Neuronal stem cell (in vitro differentiated cells): ENCODE data around the gene PBOV1. TPM values are rescaled to one million over a fixed set of nuclear protein-coding genes. Genes with fewer than 3 reads are reported as not detected.

Source experiments
- DNase-seq: peaks from one replicate; pipeline ENCODE4 v3.0.0-alpha.2; 2013; ENCODE audit warnings: low spot score
- H2AFZ ChIP-seq: one replicate; pipeline ENCODE4 v1.6.1; 2013; ENCODE audit warnings: mild to moderate bottlenecking, low read length, inconsistent platforms
- H2AK5ac ChIP-seq: 2 replicates; pipeline ENCODE4 v1.6.1; 2013; ENCODE audit warnings: low read depth, mild to moderate bottlenecking, inconsistent platforms, low read length, moderate library complexity, mixed read lengths
- H2BK120ac ChIP-seq: 2 replicates; pipeline ENCODE4 v1.6.1; 2013; ENCODE audit warnings: low read depth, mild to moderate bottlenecking, inconsistent platforms, low read length, moderate library complexity, mixed read lengths
- H2BK12ac ChIP-seq: one replicate; pipeline ENCODE4 v1.6.1; 2013; ENCODE audit warnings: low read length, inconsistent platforms
- H2BK15ac ChIP-seq: 2 replicates; pipeline ENCODE4 v1.6.1; 2013; ENCODE audit warnings: mild to moderate bottlenecking, low read length, inconsistent platforms, mixed read lengths
- H2BK5ac ChIP-seq: one replicate; pipeline ENCODE4 v1.6.1; 2013; ENCODE audit warnings: inconsistent platforms, mild to moderate bottlenecking, low read length, moderate library complexity
- H3K14ac ChIP-seq: one replicate; pipeline ENCODE4 v1.6.1; 2013; ENCODE audit warnings: low read length, inconsistent platforms
- H3K18ac ChIP-seq: 2 replicates; pipeline ENCODE4 v1.6.1; 2013; ENCODE audit warnings: low read length, inconsistent platforms
- H3K23ac ChIP-seq: 2 replicates; pipeline ENCODE4 v1.6.1; 2013; ENCODE audit warnings: low read depth, mild to moderate bottlenecking, mixed read lengths, low read length, inconsistent platforms; ENCODE audit not compliant: poor library complexity
- H3K27ac ChIP-seq: replicated peaks from 3 replicates; pipeline ENCODE4 v1.5.1; 2013; ENCODE audit warnings: low read length, inconsistent platforms
- H3K27me3 ChIP-seq, 3 experiments: 2 replicates each; pipeline ENCODE4 v1.6.1; 2013; ENCODE audit warnings: low read length in 3 of 3, mild to moderate bottlenecking in 2 of 3, inconsistent platforms in 1 of 3, low read depth in 1 of 3, mixed read lengths in 1 of 3, moderate library complexity in 1 of 3; ENCODE audit not compliant: control insufficient read depth in 3 of 3, insufficient read depth in 3 of 3
- H3K36me3 ChIP-seq, 2 donors: replicated peaks in 1 of 2; 2 replicates each; pipeline ENCODE4 v1.6.1; 2013; ENCODE audit warnings: low read length in 2 of 2; ENCODE audit not compliant: control insufficient read depth in 2 of 2, insufficient read depth in 2 of 2
- H3K4ac ChIP-seq: 2 replicates; pipeline ENCODE4 v1.6.1; 2013; ENCODE audit warnings: inconsistent platforms, mild to moderate bottlenecking, low read length, moderate library complexity
- H3K4me1 ChIP-seq, 2 donors: 1 replicate in 1 of 2; 2 replicates in 1 of 2; pipeline ENCODE4 v1.6.1; 2013; ENCODE audit warnings: low read length in 2 of 2, low read depth in 1 of 2; ENCODE audit not compliant: control insufficient read depth in 2 of 2, insufficient read depth in 1 of 2
- H3K4me2 ChIP-seq: one replicate; pipeline ENCODE4 v1.6.1; 2013; ENCODE audit warnings: mild to moderate bottlenecking, low read length, inconsistent platforms; ENCODE audit not compliant: insufficient read depth, poor library complexity, severe bottlenecking
- H3K4me3 ChIP-seq, 2 donors: 2 replicates each; pipeline ENCODE4 v1.5.1; 2013; ENCODE audit warnings: low read length in 2 of 2, mild to moderate bottlenecking in 2 of 2, inconsistent platforms in 1 of 2, moderate library complexity in 1 of 2
- H3K79me1 ChIP-seq: one replicate; pipeline ENCODE4 v1.6.1; 2013; ENCODE audit warnings: low read depth, mild to moderate bottlenecking, inconsistent platforms, low read length, moderate library complexity
- H3K9ac ChIP-seq: one replicate; pipeline ENCODE4 v1.6.1; 2013; ENCODE audit warnings: mild to moderate bottlenecking, low read depth, low read length, inconsistent platforms; ENCODE audit not compliant: poor library complexity
- H3K9me3 ChIP-seq, 2 donors: replicated peaks in 1 of 2; 2 replicates each; pipeline versions ENCODE3 to v1.6.1; 2013; ENCODE audit warnings: low read length in 2 of 2, mild to moderate bottlenecking in 2 of 2, inconsistent platforms in 1 of 2, low read depth in 1 of 2, mixed read lengths in 1 of 2, moderate library complexity in 1 of 2; ENCODE audit not compliant: control insufficient read depth in 2 of 2, insufficient read depth in 1 of 2
- H4K8ac ChIP-seq: one replicate; pipeline ENCODE4 v1.6.1; 2013; ENCODE audit warnings: low read depth, mild to moderate bottlenecking, inconsistent platforms, low read length, moderate library complexity
- H4K91ac ChIP-seq: one replicate; pipeline ENCODE4 v1.6.1; 2013; ENCODE audit warnings: low read length, low read depth, mild to moderate bottlenecking, inconsistent platforms; ENCODE audit not compliant: poor library complexity
- WGBS, 2 donors: extraction: QIAGEN DNeasy Blood & Tissue Kit; methylation state at CpG; one replicate each; pipeline ENCODE4 v1.1.7; 2013; ENCODE audit warnings: missing lambda C conversion rate in 2 of 2, mixed read lengths in 1 of 2; ENCODE audit not compliant: insufficient read length in 2 of 2, insufficient replicate concordance in 1 of 2; ENCODE audit errors: extremely low coverage in 2 of 2; 5-methylcytosine and 5-hydroxymethylcytosine counted together
- polyA plus RNA-seq, 2 experiments: library from polyadenylated mRNA; stranded (reverse); fragments of 200-250 nt; gene quantifications; one replicate each; pipeline ENCODE4 v1.2.3, GENCODE V29; 2013

PBOV1 gene
- not detected for polyA plus RNA-seq (2013, experiment 1 of 2)
- not detected for polyA plus RNA-seq (2013, experiment 2 of 2)

DNA sequence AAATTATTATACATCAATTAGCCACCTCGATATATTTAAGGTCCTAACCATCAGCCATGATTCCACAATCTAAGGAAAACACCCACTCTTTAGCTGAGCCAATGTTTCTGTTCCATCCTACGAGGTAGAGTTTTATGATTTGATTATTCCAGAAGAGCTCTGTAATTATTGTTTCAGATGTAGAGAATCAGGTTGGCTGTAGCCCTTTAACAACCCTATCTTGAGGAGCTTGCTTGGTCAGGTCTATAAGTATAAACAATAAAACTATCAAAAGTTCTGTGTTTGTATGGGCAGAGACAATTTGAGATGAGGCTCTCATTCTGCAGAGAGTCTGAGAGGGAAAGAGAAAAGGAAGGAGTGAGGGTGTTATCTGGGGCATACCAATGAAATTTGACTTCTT lies at the start of gene PBOV1:
TSS of gene PBOV1 (minus strand) at position 43 of the 400 bp plus-strand sequence. CDS start 96 bp downstream, outside the sequence.
- no peak within 1 kb of the TSS for H2BK5ac ChIP-seq
- H3K23ac ChIP-seq: no peak within 1 kb of the TSS
- no peak within 1 kb of the TSS for H2BK12ac ChIP-seq
- no peak within 1 kb of the TSS for H2AFZ ChIP-seq
- no peak within 1 kb of the TSS for H2AK5ac ChIP-seq
- H3K4me1 ChIP-seq: no peaks in the 10 kb centered on the region
- H4K91ac ChIP-seq: no peak within 1 kb of the TSS
- no CpG with 5 or more reads among the region's 2 CpGs for WGBS, 2 donors
- H3K27ac ChIP-seq: no peak within 1 kb of the TSS
- no peak within 1 kb of the TSS for H3K4me2 ChIP-seq
- no peak within 1 kb of the TSS for H3K4ac ChIP-seq
- H2BK15ac ChIP-seq: no peak within 1 kb of the TSS
- H3K27me3 ChIP-seq: no peaks in the 10 kb centered on the region
- H3K36me3 ChIP-seq: no peaks in the 10 kb centered on the region
- no peaks in the 10 kb centered on the region for H3K79me1 ChIP-seq
- no peak within 1 kb of the TSS for H2BK120ac ChIP-seq
- no peak for DNase-seq
- H3K9me3 ChIP-seq: no peaks in the 10 kb centered on the region
- H4K8ac ChIP-seq: no peak within 1 kb of the TSS
- no peak within 1 kb of the TSS for H3K4me3 ChIP-seq
- H3K18ac ChIP-seq: no peak within 1 kb of the TSS
- no peak within 1 kb of the TSS for H3K9ac ChIP-seq
- no peak within 1 kb of the TSS for H3K14ac ChIP-seq

DNA sequence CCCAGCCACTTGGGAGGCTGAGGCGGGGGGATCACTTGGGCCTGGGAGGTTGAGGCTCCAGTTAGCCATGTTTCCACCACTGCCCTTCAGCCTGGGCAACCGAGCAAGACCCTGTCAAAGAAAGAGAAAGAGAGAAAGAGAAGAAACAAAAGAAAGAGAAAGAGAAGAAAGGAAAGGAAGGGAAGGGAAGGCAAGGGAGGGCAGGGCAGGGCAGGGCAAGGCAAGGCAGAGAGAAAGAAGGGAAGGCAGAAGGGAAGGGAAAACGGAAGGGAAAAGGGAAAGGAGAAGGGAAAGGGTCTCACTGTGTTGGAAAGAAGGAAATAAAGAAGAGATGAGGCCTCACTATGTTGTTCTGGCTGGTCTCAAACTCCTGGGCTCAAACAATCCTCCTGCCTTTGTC lies 47.8 kb upstream of the PBOV1 start:
- Histone ChIP-seq H3K4me3 (no peak overlapping the region), H2AK5ac (no peak overlapping the region), H3K23ac (no peak overlapping the region), H3K9ac (no peak overlapping the region), H3K36me3 (no peaks in the 10 kb centered on the region), H3K27me3 (peaks cover 0 to 3% (median 0%) of the 10 kb centered on the region in 3 experiments), H3K4me2 (no peak overlapping the region), H2BK5ac (no peak overlapping the region), H3K18ac (no peak overlapping the region), H3K9me3 (peaks cover 0 to 2% of the 10 kb centered on the region in 2 donors), H3K79me1 (peaks cover 3% of the 10 kb centered on the region), H3K4me1 (no peaks in the 10 kb centered on the region), H3K14ac (no peak overlapping the region), H4K91ac (no peak overlapping the region), H3K4ac (no peak overlapping the region), H4K8ac (no peak overlapping the region), H2BK120ac (no peak overlapping the region), H2BK12ac (no peak overlapping the region), H2BK15ac (no peak overlapping the region), H2AFZ (no peak overlapping the region), H3K27ac (no peak overlapping the region)
- WGBS, 2 donors: no CpG with 5 or more reads among the region's 3 CpGs
- DNase-seq: no peak

DNA sequence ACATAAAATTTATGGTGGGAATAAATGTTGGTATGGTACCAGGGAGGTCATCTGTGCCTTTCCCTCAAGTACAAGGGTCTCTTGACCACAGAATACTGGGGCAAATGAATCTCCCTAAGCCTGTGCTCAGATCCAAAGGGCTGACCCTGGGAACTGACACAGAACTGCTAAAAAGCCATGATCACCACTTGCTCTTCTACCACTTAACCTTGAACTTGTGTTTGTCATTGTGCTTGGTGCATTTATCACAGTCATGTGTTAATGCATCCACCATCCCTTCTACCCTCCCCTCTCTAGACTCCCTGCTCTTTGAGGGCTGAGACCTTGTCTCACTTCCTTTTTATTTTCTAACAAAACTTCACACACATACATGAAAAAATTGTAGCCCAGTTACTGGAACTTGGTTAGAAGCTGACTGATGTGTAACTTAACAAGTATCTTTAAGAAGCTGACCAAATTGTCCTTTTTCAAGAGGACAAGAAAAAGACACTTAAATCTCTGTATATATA lies 46.1 kb upstream of the PBOV1 start:
- no peak for DNase-seq
- Histone ChIP-seq H3K4ac (no peak overlapping the region), H2BK120ac (no peak overlapping the region), H3K14ac (no peak overlapping the region), H3K27ac (no peak overlapping the region), H2BK12ac (no peak overlapping the region), H3K79me1 (peaks cover 3% of the 10 kb centered on the region), H3K9ac (no peak overlapping the region), H2BK15ac (no peak overlapping the region), H3K23ac (no peak overlapping the region), H3K4me3 (no peak overlapping the region), H2AK5ac (no peak overlapping the region), H3K36me3 (no peaks in the 10 kb centered on the region), H3K4me2 (no peak overlapping the region), H3K18ac (no peak overlapping the region), H3K9me3 (peaks cover 0 to 2% of the 10 kb centered on the region in 2 donors), H2BK5ac (no peak overlapping the region), H3K27me3 (peaks cover 0 to 3% (median 0%) of the 10 kb centered on the region in 3 experiments), H2AFZ (no peak overlapping the region), H4K91ac (no peak overlapping the region), H4K8ac (no peak overlapping the region), H3K4me1 (no peaks in the 10 kb centered on the region)

DNA sequence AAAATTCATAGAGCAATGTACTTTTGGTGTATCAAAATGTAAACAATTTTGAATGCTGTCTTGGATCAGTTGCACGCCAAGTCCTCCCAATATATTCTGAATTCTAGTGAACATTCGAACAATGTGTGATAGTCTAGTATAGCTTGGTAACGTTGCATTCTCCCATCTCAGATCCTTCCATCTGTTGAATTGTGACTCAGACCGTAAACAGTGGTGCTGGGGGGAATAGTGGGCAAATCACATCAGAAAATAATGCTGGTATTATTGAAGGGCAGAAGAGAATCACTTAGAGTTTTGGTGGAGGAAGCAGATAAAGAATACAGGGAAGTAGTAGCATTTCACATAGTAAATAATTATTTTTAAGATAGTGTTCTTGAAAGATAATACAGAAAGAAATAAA lies 45.7 kb upstream of the PBOV1 start:
- no peak overlapping the region for H3K4ac ChIP-seq
- no peak overlapping the region for H3K18ac ChIP-seq
- no peak overlapping the region for H2AFZ ChIP-seq
- H3K23ac ChIP-seq: no peak overlapping the region
- H4K91ac ChIP-seq: no peak overlapping the region
- H3K4me2 ChIP-seq: no peak overlapping the region
- H3K27ac ChIP-seq: no peak overlapping the region
- no peak overlapping the region for H2BK120ac ChIP-seq
- H3K4me1 ChIP-seq: no peaks in the 10 kb centered on the region
- H2BK15ac ChIP-seq: no peak overlapping the region
- no peak overlapping the region for H2BK12ac ChIP-seq
- H3K4me3 ChIP-seq: no peak overlapping the region
- no peak overlapping the region for H2AK5ac ChIP-seq
- no peaks in the 10 kb centered on the region for H3K36me3 ChIP-seq
- no peak overlapping the region for H3K14ac ChIP-seq
- peaks cover 0 to under 1% (median 0%) of the 10 kb centered on the region in 3 experiments for H3K27me3 ChIP-seq
- H3K9ac ChIP-seq: no peak overlapping the region
- WGBS, 2 donors: no CpG with 5 or more reads among the region's 4 CpGs
- peaks cover 0 to 2% of the 10 kb centered on the region in 2 donors for H3K9me3 ChIP-seq
- H4K8ac ChIP-seq: no peak overlapping the region
- no peak overlapping the region for H2BK5ac ChIP-seq
- peaks cover 3% of the 10 kb centered on the region for H3K79me1 ChIP-seq
- no peak for DNase-seq
